B cell (primary cell): Measurements from ENCODE around the gene BMP2K. TPM values are rescaled to one million over a fixed set of nuclear protein-coding genes. Genes with fewer than 3 reads are reported as not detected.

Experiments used
- ATAC-seq: fragments of 200-7000 bp; cut with Tn5 transposase; one replicate; pipeline ENCODE4 v1.10.0; 2021; ENCODE audit warnings: low read depth, mild to moderate bottlenecking, moderate number of reproducible peaks, moderate library complexity
- CTCF ChIA-PET: fragments of 350-600 bp; sonication (Branson Sonifier 250); formaldehyde crosslinking; loops from one replicate; lab custom pipeline; 2021; ENCODE audit warnings: antibody characterized with exemption, inconsistent platforms; lab: Charles Lee
- POLR2A ChIA-PET: fragments of 350-600 bp; sonication (Branson Sonifier 250); formaldehyde crosslinking; loops from one replicate; lab custom pipeline; 2021; ENCODE audit warnings: antibody characterized with exemption; lab: Charles Lee
- DNase-seq: peaks from one replicate; pipeline ENCODE4 v3.0.0; 2013
- H2AFZ ChIP-seq: 2 replicates; pipeline ENCODE4 v1.6.1; 2012; ENCODE audit warnings: mild to moderate bottlenecking, low read depth, low read length; ENCODE audit not compliant: insufficient read depth, poor library complexity, severe bottlenecking
- H3K27ac ChIP-seq, 2 donors: 1 replicate in 1 of 2; 2 replicates in 1 of 2; pipeline ENCODE4 v1.5.1; 2012 to 2013; ENCODE audit warnings: low read length in 2 of 2, mild to moderate bottlenecking in 2 of 2, moderate library complexity in 1 of 2
- H3K27me3 ChIP-seq, 4 experiments: fragments of 200-600 bp in 1 of 4; sonication (generic) in 1 of 4; replicated peaks in 1 of 4; 1 replicate in 2 of 4; 2 replicates in 2 of 4; pipeline versions ENCODE4 v1.6.1 to v1.7.0; 2013 to 2016; ENCODE audit warnings: low read length in 3 of 4, mild to moderate bottlenecking in 2 of 4, mixed read lengths in 1 of 4, moderate library complexity in 1 of 4; ENCODE audit not compliant: insufficient read depth in 4 of 4, control insufficient read depth in 3 of 4; ENCODE audit errors: control extremely low read depth in 1 of 4
- H3K36me3 ChIP-seq, 2 experiments: replicated peaks in 1 of 2; 1 replicate in 1 of 2; 2 replicates in 1 of 2; pipeline versions ENCODE4 v1.6.1 to v1.7.1; 2013; ENCODE audit warnings: low read length in 1 of 2; ENCODE audit not compliant: insufficient read depth in 2 of 2, control insufficient read depth in 1 of 2; ENCODE audit errors: control extremely low read depth in 1 of 2, extremely low read depth in 1 of 2
- H3K4me1 ChIP-seq, 2 donors: fragments of 200-600 bp in 1 of 2; sonication (generic) in 1 of 2; 1 replicate in 1 of 2; 2 replicates in 1 of 2; pipeline versions ENCODE4 v1.5.1 to v1.6.1; 2013 to 2017; ENCODE audit warnings: low read length in 2 of 2; ENCODE audit not compliant: control insufficient read depth in 2 of 2, insufficient read depth in 2 of 2
- H3K4me2 ChIP-seq: replicated peaks from 2 replicates; pipeline ENCODE3; 2012; ENCODE audit warnings: mild to moderate bottlenecking, low read depth, low read length; ENCODE audit not compliant: poor library complexity, severe bottlenecking
- H3K4me3 ChIP-seq, 5 experiments: fragments of 200-600 bp in 1 of 5; sonication (generic) in 1 of 5; 1 replicate in 3 of 5; 2 replicates in 2 of 5; pipeline versions ENCODE4 v1.5.1 to v1.7.0; 2011 to 2016; ENCODE audit warnings: low read length in 4 of 5, mild to moderate bottlenecking in 4 of 5, low read depth in 2 of 5, control low read depth in 1 of 5, moderate library complexity in 1 of 5; ENCODE audit not compliant: insufficient read depth in 1 of 5; ENCODE audit errors: control extremely low read depth in 1 of 5, extremely low read depth in 1 of 5
- H3K79me2 ChIP-seq: fragments of 200-600 bp; sonication (generic); one replicate; pipeline ENCODE4 v1.6.0; 2016; ENCODE audit warnings: low read length; ENCODE audit not compliant: control insufficient read depth, insufficient read depth
- H3K9ac ChIP-seq: fragments of 200-600 bp; sonication (generic); 2 replicates; pipeline ENCODE4 v1.6.1; 2017; ENCODE audit warnings: mild to moderate bottlenecking, low read length, moderate library complexity
- H3K9me3 ChIP-seq, 3 donors: one replicate each; pipeline versions ENCODE4 v1.6.1 to v1.7.1; 2013; ENCODE audit warnings: low read length in 2 of 3; ENCODE audit not compliant: control insufficient read depth in 2 of 3, insufficient read depth in 1 of 3; ENCODE audit errors: control extremely low read depth in 1 of 3
- H4K20me1 ChIP-seq: 2 replicates; pipeline ENCODE4 v1.6.0; 2012; ENCODE audit warnings: mild to moderate bottlenecking, low read length; ENCODE audit not compliant: insufficient read depth, control insufficient read depth, poor library complexity, severe bottlenecking
- H3K27ac Mint-ChIP-seq: one replicate; pipeline ENCODE4 v1.8.0; 2021; ENCODE audit warnings: mixed read lengths
- H3K27me3 Mint-ChIP-seq: one replicate; pipeline ENCODE4 v1.8.0; 2021; ENCODE audit warnings: mixed read lengths
- H3K4me1 Mint-ChIP-seq: one replicate; pipeline ENCODE4 v1.8.0; 2021; ENCODE audit warnings: mixed read lengths
- H3K4me3 Mint-ChIP-seq: one replicate; pipeline ENCODE4 v1.8.0; 2021; ENCODE audit warnings: mixed read lengths
- H3K9me3 Mint-ChIP-seq: one replicate; pipeline ENCODE4 v1.8.0; 2022; ENCODE audit warnings: mixed read lengths; ENCODE audit not compliant: insufficient read depth
- CTCF ChIP-seq: fragments of 200-600 bp; IDR thresholded peaks from one replicate; pipeline ENCODE4 v1.8.0; 2022; ENCODE audit warnings: antibody characterized with exemption, mild to moderate bottlenecking
- EZH2 ChIP-seq: IDR thresholded peaks from 2 replicates; pipeline ENCODE4 v1.6.1; 2012; ENCODE audit warnings: borderline replicate concordance, low read depth, mild to moderate bottlenecking, moderate library complexity, low read length; ENCODE audit not compliant: insufficient read depth, poor library complexity, severe bottlenecking
- WGBS: methylation state at CpG from one replicate; pipeline ENCODE4 v1.1.5; 2013; ENCODE audit warnings: missing lambda C conversion rate; ENCODE audit not compliant: insufficient coverage; 5-methylcytosine and 5-hydroxymethylcytosine counted together
- intact Hi-C: fragments of 100-400 bp; cut with micrococcal nuclease; formaldehyde crosslinking; loops from one replicate; pipeline ENCODE4 v1.10.0; 2022
- polyA plus RNA-seq: library from polyadenylated mRNA; depleted of rRNA; stranded (reverse); fragments of >200 nt; gene quantifications from 2 replicates; pipeline ENCODE4 v1.2.3, GENCODE V29; 2012
- total RNA-seq, 2 donors: library from RNA; stranded (reverse); fragments of 120-200 nt in 1 of 2; gene quantifications; 1 replicate in 1 of 2; 2 replicates in 1 of 2; pipeline versions ENCODE4 v1.2.3 to v1.2.4, GENCODE V29; 2013 to 2022

The BMP2K gene
- total and polyA plus RNA-seq, 2 donors (not counting 1 experiment from before 2014, with no cell fraction given): 59.1 to 117 TPM

DNA sequence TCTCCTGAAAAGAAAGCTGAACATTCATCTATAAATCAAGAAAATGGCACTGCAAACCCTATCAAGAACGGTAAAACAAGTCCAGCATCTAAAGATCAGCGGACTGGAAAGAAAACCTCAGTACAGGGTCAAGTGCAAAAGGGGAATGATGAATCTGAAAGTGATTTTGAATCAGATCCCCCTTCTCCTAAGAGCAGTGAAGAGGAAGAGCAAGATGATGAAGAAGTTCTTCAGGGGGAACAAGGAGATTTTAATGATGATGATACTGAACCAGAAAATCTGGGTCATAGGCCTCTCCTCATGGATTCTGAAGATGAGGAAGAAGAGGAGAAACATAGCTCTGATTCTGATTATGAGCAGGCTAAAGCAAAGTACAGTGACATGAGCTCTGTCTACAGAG is 134.5 kb downstream of the BMP2K start:
- WGBS: no CpG with 5 or more reads among the region's 2 CpGs
- H3K36me3 ChIP-seq: peaks cover 2 to 17% of the 10 kb centered on the region in 2 experiments
- no peaks in the 10 kb centered on the region for H3K27me3 ChIP-seq
- H3K4me3 ChIP-seq: no peak overlapping the region
- Mint-ChIP-seq H3K27me3 (no peaks in the 10 kb centered on the region), H3K27ac (peak overlapping the region; percentile 3), H3K4me3 (no peak overlapping the region), H3K4me1 (no peaks in the 10 kb centered on the region), H3K9me3 (no peaks in the 10 kb centered on the region)
- POLR2A ChIA-PET: no interaction called here
- H3K9me3 ChIP-seq: no peaks in the 10 kb centered on the region
- H3K4me1 ChIP-seq: no peaks in the 10 kb centered on the region
- no peak overlapping the region for H3K27ac ChIP-seq
- H3K79me2 ChIP-seq: no peaks in the 10 kb centered on the region
- DNase-seq (no peak), ATAC-seq (no peak)
- no peak overlapping the region for H2AFZ ChIP-seq
- H3K4me2 ChIP-seq: no peak overlapping the region
- TF ChIP-seq EZH2 (no peak), CTCF (no peak)
- H4K20me1 ChIP-seq: no peaks in the 10 kb centered on the region
- CTCF ChIA-PET: no interaction called here
- intact Hi-C loops: no loop called here
- no peak overlapping the region for H3K9ac ChIP-seq

- Histone ChIP-seq H3K9ac (no peak overlapping the region), H3K79me2 (no peaks in the 10 kb centered on the region), H3K4me1 (no peaks in the 10 kb centered on the region), H4K20me1 (no peaks in the 10 kb centered on the region), H2AFZ (no peak overlapping the region), H3K27me3 (no peaks in the 10 kb centered on the region), H3K4me2 (no peak overlapping the region), H3K27ac (no peak overlapping the region), H3K4me3 (no peak overlapping the region), H3K36me3 (peaks cover 2 to 15% of the 10 kb centered on the region in 2 experiments), H3K9me3 (no peaks in the 10 kb centered on the region)
- H3K9me3 Mint-ChIP-seq: no peaks in the 10 kb centered on the region
- POLR2A ChIA-PET: no interaction called here
- no peaks in the 10 kb centered on the region for H3K27me3 Mint-ChIP-seq
- no peak for ATAC-seq
- TF ChIP-seq EZH2: no peak
- TF ChIP-seq CTCF: no peak
- H3K4me3 Mint-ChIP-seq: no peak overlapping the region
- DNase-seq: no peak
- no peak overlapping the region for H3K27ac Mint-ChIP-seq
- CTCF ChIA-PET: interaction anchor here (1.2 to 1.3 kb wide), 2 partner anchors 13 to 28 kb away, joined by 3 read pairs; no protein-coding TSS in a partner anchor
- intact Hi-C loops: no loop called here
- peaks cover 7% of the 10 kb centered on the region for H3K4me1 Mint-ChIP-seq
- WGBS: no CpG with 5 or more reads among the region's 4 CpGs
These were observed 146.1 kb downstream of the BMP2K start for GRCh38 chr4:78922207-78922606.
